Uterus (tissue), 4 donors: ENCODE data around the gene C17orf113. TPM values are rescaled to one million over a fixed set of nuclear protein-coding genes. Genes with fewer than 3 reads are reported as not detected.

Experiments
- DNase-seq, 2 donors: peaks; one replicate each; pipeline ENCODE4 v3.0.0-alpha.2; 2019 to 2020
- H3K27ac ChIP-seq, 2 donors: fragments of 200-600 bp; sonication (generic); 1 replicate in 1 of 2; 2 replicates in 1 of 2; pipeline ENCODE4 v1.5.1; 2016 to 2018
- H3K27me3 ChIP-seq, 2 donors: fragments of 200-600 bp; sonication (generic); one replicate each; pipeline ENCODE4 v1.5.1; 2018 to 2019; ENCODE audit warnings: control low read depth in 1 of 2
- H3K36me3 ChIP-seq, 2 donors: fragments of 200-600 bp; sonication (generic); one replicate each; pipeline ENCODE4 v1.5.1; 2019; ENCODE audit warnings: control low read depth in 1 of 2
- H3K4me1 ChIP-seq, 2 donors: fragments of 200-600 bp; sonication (generic); one replicate each; pipeline ENCODE4 v1.5.1; 2018 to 2019; ENCODE audit warnings: control low read depth in 1 of 2
- H3K4me3 ChIP-seq, 2 donors: fragments of 200-600 bp; sonication (generic); 1 replicate in 1 of 2; 2 replicates in 1 of 2; pipeline ENCODE4 v1.5.1; 2018 to 2019; ENCODE audit warnings: mild to moderate bottlenecking in 1 of 2
- H3K9me3 ChIP-seq, 2 donors: fragments of 200-600 bp; sonication (generic); one replicate each; pipeline ENCODE4 v1.5.1; 2019; ENCODE audit warnings: control low read depth in 1 of 2
- POLR2A ChIP-seq, 2 donors: fragments of 450-650 bp; IDR thresholded peaks; one replicate each; pipeline ENCODE4 v1.6.1; 2016; ENCODE audit warnings: antibody characterized with exemption in 2 of 2, mild to moderate bottlenecking in 1 of 2, moderate library complexity in 1 of 2
- intact Hi-C: fragments of 100-400 bp; cut with DNase I; formaldehyde crosslinking; loops from one replicate; pipeline ENCODE4 v1.15.1; 2023; ENCODE audit warnings: low total_unique reads
- total RNA-seq, 4 donors: library from RNA; depleted of rRNA in 3 of 4; stranded (reverse); fragments of >200 nt in 3 of 4; gene quantifications; one replicate each; pipeline versions ENCODE4 v1.1.0 to v1.2.4, GENCODE V29; 2014 to 2023
- TF ChIP-seq, protein P1 (sequence below), 4 experiments: fragments of 200-600 bp in 2 of 4; fragments of 450-650 bp in 2 of 4; sonication (generic) in 2 of 4; IDR thresholded peaks; one replicate each; pipeline ENCODE4 v1.5.1; 2016 to 2019; ENCODE audit warnings: antibody characterized with exemption in 4 of 4, mild to moderate bottlenecking in 2 of 4, moderate library complexity in 1 of 4
- donor health status: DM: yes; HTN: yes; CAD: no.

C17orf113 gene
- total RNA-seq, 4 donors from 2014 or later = 0.77 to 3.3 (median 2.1) TPM; not detected in 1

DNA sequence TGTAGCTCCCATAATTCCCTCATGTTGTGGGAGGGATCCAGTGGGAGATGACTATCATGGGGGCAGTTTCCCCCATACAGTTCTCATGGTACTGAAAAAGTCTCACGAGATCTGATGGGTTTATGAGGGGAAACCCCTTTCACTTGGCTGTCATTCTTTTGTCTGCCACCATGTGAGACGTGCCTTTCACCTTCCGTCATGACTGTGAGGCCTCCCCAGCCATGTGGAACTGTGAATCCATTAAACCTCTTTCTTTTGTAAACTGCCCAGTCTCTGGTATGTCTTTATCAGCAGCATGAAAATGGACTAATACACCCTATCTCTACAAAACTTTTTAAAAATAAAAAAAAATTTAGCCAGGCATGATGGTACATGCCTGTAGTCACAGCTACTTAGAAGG, 6.2 kb upstream of the C17orf113 start:
- H3K9me3 ChIP-seq = no peaks in the 10 kb centered on the region
- TF ChIP-seq, protein P1, sequence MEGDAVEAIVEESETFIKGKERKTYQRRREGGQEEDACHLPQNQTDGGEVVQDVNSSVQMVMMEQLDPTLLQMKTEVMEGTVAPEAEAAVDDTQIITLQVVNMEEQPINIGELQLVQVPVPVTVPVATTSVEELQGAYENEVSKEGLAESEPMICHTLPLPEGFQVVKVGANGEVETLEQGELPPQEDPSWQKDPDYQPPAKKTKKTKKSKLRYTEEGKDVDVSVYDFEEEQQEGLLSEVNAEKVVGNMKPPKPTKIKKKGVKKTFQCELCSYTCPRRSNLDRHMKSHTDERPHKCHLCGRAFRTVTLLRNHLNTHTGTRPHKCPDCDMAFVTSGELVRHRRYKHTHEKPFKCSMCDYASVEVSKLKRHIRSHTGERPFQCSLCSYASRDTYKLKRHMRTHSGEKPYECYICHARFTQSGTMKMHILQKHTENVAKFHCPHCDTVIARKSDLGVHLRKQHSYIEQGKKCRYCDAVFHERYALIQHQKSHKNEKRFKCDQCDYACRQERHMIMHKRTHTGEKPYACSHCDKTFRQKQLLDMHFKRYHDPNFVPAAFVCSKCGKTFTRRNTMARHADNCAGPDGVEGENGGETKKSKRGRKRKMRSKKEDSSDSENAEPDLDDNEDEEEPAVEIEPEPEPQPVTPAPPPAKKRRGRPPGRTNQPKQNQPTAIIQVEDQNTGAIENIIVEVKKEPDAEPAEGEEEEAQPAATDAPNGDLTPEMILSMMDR (IDR thresholded peaks at IDR 0.05) = no peak
- TF ChIP-seq POLR2A (IDR thresholded peaks at IDR 0.05) = no peak
- no peaks in the 10 kb centered on the region for H3K36me3 ChIP-seq
- intact Hi-C loops = no loop called here
- H3K27me3 ChIP-seq = peaks cover 0 to 6% of the 10 kb centered on the region in 2 donors
- H3K27ac ChIP-seq = no peak overlapping the region
- DNase-seq = no peak
- H3K4me3 ChIP-seq = no peak overlapping the region
- no peaks in the 10 kb centered on the region for H3K4me1 ChIP-seq

DNA sequence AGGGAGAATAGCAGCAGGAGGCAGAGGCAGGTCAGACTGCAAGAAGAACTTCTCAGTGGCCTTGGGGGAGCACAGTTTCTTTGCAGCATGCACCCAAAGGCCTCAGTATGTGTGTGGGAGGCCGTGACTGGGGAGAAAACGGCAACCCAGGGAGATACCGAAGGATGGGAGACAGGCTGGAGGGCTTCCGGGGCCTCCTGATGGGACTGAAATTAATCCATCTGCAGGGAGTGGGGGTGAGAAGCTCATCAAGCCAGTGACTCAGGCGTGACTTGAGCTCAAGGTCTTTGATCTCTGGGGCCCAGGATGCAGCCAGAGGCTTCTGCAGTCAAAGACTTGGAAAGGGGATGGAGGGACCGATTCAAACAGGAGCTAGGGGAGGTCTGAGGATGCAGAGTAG, 5.1 kb upstream of the C17orf113 start:
- no peak for TF ChIP-seq POLR2A (IDR thresholded peaks at IDR 0.05)
- TF ChIP-seq, protein P1 (IDR thresholded peaks at IDR 0.05) = no peak
- Histone ChIP-seq H3K27ac (no peak overlapping the region), H3K27me3 (peaks cover 0 to 6% of the 10 kb centered on the region in 2 donors), H3K36me3 (no peaks in the 10 kb centered on the region), H3K9me3 (no peaks in the 10 kb centered on the region), H3K4me1 (no peaks in the 10 kb centered on the region), H3K4me3 (no peak overlapping the region)
- no peak for DNase-seq
- intact Hi-C loops = no loop called here

DNA sequence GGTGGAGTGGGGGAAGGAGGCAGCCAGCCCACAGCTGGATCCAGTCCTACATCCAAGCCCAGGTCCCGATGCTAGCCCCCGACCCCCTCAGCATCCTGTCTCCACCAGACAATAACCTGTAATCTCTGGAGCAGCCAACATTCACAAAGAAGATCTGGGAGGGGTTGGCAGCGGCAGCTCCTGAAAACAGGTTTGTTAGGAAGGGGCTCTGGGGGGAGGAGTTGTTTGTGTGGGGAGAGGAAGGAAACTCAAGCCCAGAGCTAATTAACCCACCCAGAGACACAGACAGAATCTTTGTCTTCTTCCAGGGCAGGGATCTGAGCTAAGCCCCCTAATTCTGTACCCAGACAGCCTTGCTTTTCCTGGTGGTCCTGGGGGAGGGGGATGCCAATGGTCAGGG, 4.6 kb upstream of the C17orf113 start:
- no peak overlapping the region for H3K4me3 ChIP-seq
- no peaks in the 10 kb centered on the region for H3K4me1 ChIP-seq
- no peaks in the 10 kb centered on the region for H3K36me3 ChIP-seq
- intact Hi-C loops = no loop called here
- TF ChIP-seq, protein P1 (IDR thresholded peaks at IDR 0.05) = no peak
- H3K27me3 ChIP-seq = peaks cover 0 to 6% of the 10 kb centered on the region in 2 donors
- H3K27ac ChIP-seq = no peak overlapping the region
- no peaks in the 10 kb centered on the region for H3K9me3 ChIP-seq
- DNase-seq = no peak

DNA sequence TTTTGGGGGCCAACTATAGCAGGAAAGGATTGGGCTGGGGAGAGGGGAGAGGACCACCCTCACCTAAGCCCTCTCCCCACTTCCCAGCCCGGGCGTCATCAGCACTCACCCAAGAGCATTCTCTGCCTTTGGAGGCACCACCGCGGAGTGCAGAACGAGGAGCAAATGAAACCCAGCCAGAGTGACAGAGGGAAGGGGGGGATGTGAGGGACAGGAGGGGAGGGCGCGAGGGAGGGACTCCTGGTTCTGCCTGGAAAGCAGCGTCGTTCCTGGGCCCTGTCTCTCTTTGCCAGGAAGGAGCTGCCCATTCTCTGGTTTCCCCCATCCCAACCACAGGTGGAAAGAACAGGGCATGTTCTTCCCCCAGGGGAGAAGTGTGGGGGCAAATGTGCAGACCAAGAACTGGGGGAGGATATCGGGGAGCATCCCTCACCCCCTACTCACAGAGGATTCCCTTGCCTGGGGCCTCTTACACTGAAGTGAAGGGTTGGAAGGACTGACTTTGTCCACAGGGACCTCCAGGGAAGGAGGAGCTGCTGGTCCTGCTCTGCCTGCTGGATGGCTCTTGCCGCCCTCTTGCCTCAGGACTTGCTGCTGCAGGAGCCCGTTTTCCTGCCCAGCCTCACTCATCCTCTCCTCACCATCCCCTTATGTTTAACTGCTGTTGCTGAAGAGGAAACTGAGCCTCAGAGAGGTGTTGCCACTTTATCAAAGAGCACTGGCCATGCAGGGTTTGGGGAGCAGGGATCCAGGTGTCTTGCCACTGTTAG, 3.5 kb upstream of the C17orf113 start:
- Histone ChIP-seq H3K27ac (no peak overlapping the region), H3K4me3 (no peak overlapping the region), H3K4me1 (no peaks in the 10 kb centered on the region), H3K36me3 (no peaks in the 10 kb centered on the region), H3K9me3 (no peaks in the 10 kb centered on the region), H3K27me3 (peaks cover 0 to 6% of the 10 kb centered on the region in 2 donors)
- TF ChIP-seq POLR2A (IDR thresholded peaks at IDR 0.05) = no peak
- TF ChIP-seq, protein P1 (IDR thresholded peaks at IDR 0.05) = no peak
- DNase-seq = no peak
- intact Hi-C loops = no loop called here

DNA sequence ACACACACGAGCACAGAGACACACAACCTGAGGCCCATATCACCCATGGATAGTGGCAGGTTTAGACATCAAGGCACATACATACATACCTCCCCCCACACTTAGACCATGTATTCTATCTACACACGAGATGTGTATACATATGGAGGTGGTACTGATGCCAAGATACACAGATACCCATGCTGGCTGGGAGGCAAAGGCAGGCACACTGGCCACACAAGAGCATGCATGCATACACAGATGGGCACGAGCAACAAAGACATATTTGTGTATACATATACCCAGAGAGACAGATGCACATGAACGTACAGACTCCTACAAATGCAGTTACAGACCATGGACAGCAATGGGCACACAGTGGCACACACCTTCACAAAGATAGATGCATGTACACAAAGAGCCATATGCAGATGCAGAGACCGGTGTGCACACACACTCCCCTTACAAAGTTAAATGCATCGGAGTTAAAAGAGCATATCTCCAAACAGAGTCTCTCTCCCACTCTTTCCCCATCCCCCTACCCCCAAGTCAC, 2.0 kb upstream of the C17orf113 start:
- H3K9me3 ChIP-seq = no peaks in the 10 kb centered on the region
- DNase-seq = no peak
- H3K27ac ChIP-seq = no peak overlapping the region
- no peaks in the 10 kb centered on the region for H3K36me3 ChIP-seq
- no peak overlapping the region for H3K4me3 ChIP-seq
- intact Hi-C loops = no loop called here
- TF ChIP-seq POLR2A (IDR thresholded peaks at IDR 0.05) = no peak
- TF ChIP-seq, protein P1 (IDR thresholded peaks at IDR 0.05) = no peak
- no peaks in the 10 kb centered on the region for H3K4me1 ChIP-seq
- peaks cover 0 to 6% of the 10 kb centered on the region in 2 donors for H3K27me3 ChIP-seq
